Upper lobe of left lung (tissue), 4 donors: ENCODE data around the gene NSD2.

Source experiments
- EP300 ChIP-seq, 4 donors: sonication (generic); formaldehyde crosslinking; IDR thresholded peaks; one replicate each; pipeline ENCODE4 v1.5.1; 2017; ENCODE audit warnings: antibody characterized with exemption in 4 of 4, control low read depth in 2 of 4
- POLR2A ChIP-seq, 4 donors: fragments of 450-650 bp; IDR thresholded peaks; one replicate each; pipeline ENCODE4 v1.5.1; 2016 to 2017; ENCODE audit warnings: antibody characterized with exemption in 4 of 4, mild to moderate bottlenecking in 2 of 4
- POLR2AphosphoS5 ChIP-seq, 2 donors: sonication (generic); formaldehyde crosslinking; IDR thresholded peaks; one replicate each; pipeline ENCODE4 v1.5.1; 2017; ENCODE audit warnings: antibody characterized with exemption in 2 of 2

DNA sequence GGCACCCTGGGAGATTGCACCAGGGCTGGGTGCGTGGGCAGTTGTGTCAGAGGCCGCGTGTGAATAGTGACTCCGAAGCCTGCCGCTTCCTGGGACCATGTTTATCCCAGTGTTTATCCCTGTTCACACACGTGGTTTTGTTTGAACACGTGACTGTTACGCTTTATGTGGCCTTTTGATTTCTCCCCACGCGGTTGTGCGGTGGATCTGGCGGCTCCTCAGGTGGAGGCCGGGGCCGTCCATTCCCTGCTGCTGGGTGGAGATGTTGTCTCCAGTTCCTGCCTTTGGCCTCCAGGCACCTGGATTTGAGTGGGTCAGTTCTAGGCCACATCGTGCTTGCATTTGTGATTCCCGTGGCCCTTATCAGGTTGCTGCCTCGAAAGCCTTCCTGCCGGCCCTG is 102.5 kb downstream of the NSD2 start:
- TF ChIP-seq POLR2AphosphoS5 (IDR thresholded peaks at IDR 0.05): no peak
- no peak for TF ChIP-seq EP300 (IDR thresholded peaks at IDR 0.05)
- no peak for TF ChIP-seq POLR2A (IDR thresholded peaks at IDR 0.05)
